ENCODE data around the gene SIRT6.

DNA sequence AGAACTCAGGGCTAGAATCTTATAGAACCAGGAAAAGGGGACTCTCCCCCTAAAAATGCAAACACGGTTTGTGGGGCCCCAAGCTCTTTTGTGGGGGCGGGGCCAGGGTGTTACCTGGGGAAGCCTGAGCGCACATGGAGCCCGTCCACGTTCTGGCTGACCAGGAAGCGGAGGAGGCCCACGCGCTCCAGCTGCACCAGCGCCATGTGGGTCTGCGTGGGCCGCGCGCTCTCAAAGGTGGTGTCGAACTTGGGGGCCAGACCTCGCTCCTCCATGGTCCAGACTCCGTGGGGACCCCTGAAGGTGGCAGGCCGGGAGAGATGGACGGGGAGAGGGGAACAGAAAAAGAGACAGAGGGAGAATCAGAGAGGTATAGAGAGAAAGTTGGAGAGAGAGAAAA is 3.4 kb downstream of the SIRT6 start:
- TF ChIP-seq, protein P1, sequence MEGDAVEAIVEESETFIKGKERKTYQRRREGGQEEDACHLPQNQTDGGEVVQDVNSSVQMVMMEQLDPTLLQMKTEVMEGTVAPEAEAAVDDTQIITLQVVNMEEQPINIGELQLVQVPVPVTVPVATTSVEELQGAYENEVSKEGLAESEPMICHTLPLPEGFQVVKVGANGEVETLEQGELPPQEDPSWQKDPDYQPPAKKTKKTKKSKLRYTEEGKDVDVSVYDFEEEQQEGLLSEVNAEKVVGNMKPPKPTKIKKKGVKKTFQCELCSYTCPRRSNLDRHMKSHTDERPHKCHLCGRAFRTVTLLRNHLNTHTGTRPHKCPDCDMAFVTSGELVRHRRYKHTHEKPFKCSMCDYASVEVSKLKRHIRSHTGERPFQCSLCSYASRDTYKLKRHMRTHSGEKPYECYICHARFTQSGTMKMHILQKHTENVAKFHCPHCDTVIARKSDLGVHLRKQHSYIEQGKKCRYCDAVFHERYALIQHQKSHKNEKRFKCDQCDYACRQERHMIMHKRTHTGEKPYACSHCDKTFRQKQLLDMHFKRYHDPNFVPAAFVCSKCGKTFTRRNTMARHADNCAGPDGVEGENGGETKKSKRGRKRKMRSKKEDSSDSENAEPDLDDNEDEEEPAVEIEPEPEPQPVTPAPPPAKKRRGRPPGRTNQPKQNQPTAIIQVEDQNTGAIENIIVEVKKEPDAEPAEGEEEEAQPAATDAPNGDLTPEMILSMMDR (IDR thresholded peaks at IDR 0.05) = no peak
- TF ChIP-seq POLR2A (IDR thresholded peaks at IDR 0.05) = no peak
